ENCODE measurements around the gene ELMO2. TPM values are rescaled to one million over a fixed set of nuclear protein-coding genes. Genes with fewer than 3 reads are reported as not detected.

Gene ELMO2
- total and polyA plus RNA-seq, 4 donors: 19.6 to 56.5 (median 45.9) TPM

GRCh38 chr20:46423882-46424482 is 17.6 kb upstream of the ELMO2 start:
- no peak for DNase-seq

GRCh38 chr20:46423342-46423741 is 16.9 kb upstream of the ELMO2 start:
- no peaks in the 10 kb centered on the region for H3K4me1 ChIP-seq (ENCODE audit: control insufficient read depth in 5 of 5, insufficient read depth in 5 of 5, low read length in 5 of 5)
- H3K36me3 ChIP-seq (ENCODE audit: control insufficient read depth in 4 of 4, insufficient read depth in 4 of 4, low read length in 4 of 4): no peaks in the 10 kb centered on the region
- H3K27me3 ChIP-seq (ENCODE audit: control insufficient read depth in 3 of 3, insufficient read depth in 3 of 3, low read length in 2 of 3): peaks cover 0 to 6% (median 0%) of the 10 kb centered on the region in 3 donors
- no peak for ATAC-seq (ENCODE audit: insufficient read depth, low FRiP score)
- H3K9ac ChIP-seq (ENCODE audit: insufficient read depth in 1 of 2, low read length in 2 of 2): no peak overlapping the region
- DNase-seq: no peak
- H3K9me3 ChIP-seq (ENCODE audit: control insufficient read depth in 4 of 4, insufficient read depth in 3 of 4, low read length in 3 of 4): no peaks in the 10 kb centered on the region
- TF ChIP-seq CTCF (IDR thresholded peaks at IDR 0.05; ENCODE audit: control extremely low read depth, extremely low read depth): no peak
- H3K27ac ChIP-seq (ENCODE audit: low read depth in 1 of 2, low read length in 1 of 2): no peak overlapping the region
- no peak overlapping the region for H3K4me3 ChIP-seq
- 63 to 68% methylated on average over 3 of the region's 3 CpGs for WGBS, 2 donors

More at GRCh38 chr20:46423882-46424482, 17.6 kb upstream of the ELMO2 start:
- H3K4me1 ChIP-seq (ENCODE audit: control insufficient read depth in 5 of 5, insufficient read depth in 5 of 5, low read length in 5 of 5): no peaks in the 10 kb centered on the region
- no peaks in the 10 kb centered on the region for H3K36me3 ChIP-seq (ENCODE audit: control insufficient read depth in 4 of 4, insufficient read depth in 4 of 4, low read length in 4 of 4)
- no peaks in the 10 kb centered on the region for H3K9me3 ChIP-seq (ENCODE audit: control insufficient read depth in 4 of 4, insufficient read depth in 3 of 4, low read length in 3 of 4)
- no peak overlapping the region for H3K4me3 ChIP-seq
- peaks cover 0 to 6% (median 0%) of the 10 kb centered on the region in 3 donors for H3K27me3 ChIP-seq (ENCODE audit: control insufficient read depth in 3 of 3, insufficient read depth in 3 of 3, low read length in 2 of 3)
- no peak overlapping the region for H3K27ac ChIP-seq (ENCODE audit: low read depth in 1 of 2, low read length in 1 of 2)
- 86 to 93% methylated on average over 2 of the region's 2 CpGs for WGBS, 2 donors
- no peak overlapping the region for H3K9ac ChIP-seq (ENCODE audit: insufficient read depth in 1 of 2, low read length in 2 of 2)
- no peak for ATAC-seq (ENCODE audit: insufficient read depth, low FRiP score)
- TF ChIP-seq CTCF (IDR thresholded peaks at IDR 0.05; ENCODE audit: control extremely low read depth, extremely low read depth): no peak

- no peak for ATAC-seq (ENCODE audit: insufficient read depth, low FRiP score)
- no peaks in the 10 kb centered on the region for H3K4me1 ChIP-seq (ENCODE audit: control insufficient read depth in 5 of 5, insufficient read depth in 5 of 5, low read length in 5 of 5)
- no peak overlapping the region for H3K4me3 ChIP-seq
- DNase-seq: no peak
- no peak overlapping the region for H3K9ac ChIP-seq (ENCODE audit: insufficient read depth in 1 of 2, low read length in 2 of 2)
- peaks cover 0 to 6% (median 0%) of the 10 kb centered on the region in 3 donors for H3K27me3 ChIP-seq (ENCODE audit: control insufficient read depth in 3 of 3, insufficient read depth in 3 of 3, low read length in 2 of 3)
- TF ChIP-seq CTCF (IDR thresholded peaks at IDR 0.05; ENCODE audit: control extremely low read depth, extremely low read depth): no peak
- 50 to 63% methylated on average over 5 of the region's 5 CpGs for WGBS, 2 donors
- H3K27ac ChIP-seq (ENCODE audit: low read depth in 1 of 2, low read length in 1 of 2): no peak overlapping the region
- peaks cover 0 to 2% (median 0%) of the 10 kb centered on the region in 4 donors for H3K9me3 ChIP-seq (ENCODE audit: control insufficient read depth in 4 of 4, insufficient read depth in 3 of 4, low read length in 3 of 4)
- H3K36me3 ChIP-seq (ENCODE audit: control insufficient read depth in 4 of 4, insufficient read depth in 4 of 4, low read length in 4 of 4): no peaks in the 10 kb centered on the region
These were observed 14.5 kb upstream of the ELMO2 start for GRCh38 chr20:46420878-46421277.

- TF ChIP-seq CTCF (IDR thresholded peaks at IDR 0.05; ENCODE audit: control extremely low read depth, extremely low read depth): no peak
- Histone ChIP-seq H3K36me3 (ENCODE audit: control insufficient read depth in 4 of 4, insufficient read depth in 4 of 4, low read length in 4 of 4) (no peaks in the 10 kb centered on the region), H3K4me1 (ENCODE audit: control insufficient read depth in 5 of 5, insufficient read depth in 5 of 5, low read length in 5 of 5) (no peaks in the 10 kb centered on the region), H3K27ac (ENCODE audit: low read depth in 1 of 2, low read length in 1 of 2) (no peak overlapping the region), H3K27me3 (ENCODE audit: control insufficient read depth in 3 of 3, insufficient read depth in 3 of 3, low read length in 2 of 3) (peaks cover 0 to 6% (median 0%) of the 10 kb centered on the region in 3 donors), H3K9me3 (ENCODE audit: control insufficient read depth in 4 of 4, insufficient read depth in 3 of 4, low read length in 3 of 4) (peaks cover 0 to 2% (median 0%) of the 10 kb centered on the region in 4 donors), H3K9ac (ENCODE audit: insufficient read depth in 1 of 2, low read length in 2 of 2) (no peak overlapping the region), H3K4me3 (no peak overlapping the region)
- DNase-seq: no peak
- ATAC-seq (ENCODE audit: insufficient read depth, low FRiP score): no peak
- WGBS, 2 donors: 83 to 85% methylated on average over 1 of the region's 1 CpG
These were observed 13.5 kb upstream of the ELMO2 start for GRCh38 chr20:46419882-46420281.
